Astrocyte of the cerebellum (primary cell): ENCODE results near the gene LSM7.
"Not testable (repeated sequence)": the region's sequence is repeated elsewhere in the genome, so short reads cannot be mapped to it uniquely, and the experiment has no call there.

Source experiments
- DNase-seq: peaks from one replicate; pipeline ENCODE4 v3.0.0-alpha.2; 2011; ENCODE audit warnings: low read depth
- H3K4me3 ChIP-seq: 2 replicates; pipeline ENCODE4 v1.5.1; 2011; ENCODE audit warnings: mild to moderate bottlenecking, low read depth, low read length, moderate library complexity
- CTCF ChIP-seq: IDR thresholded peaks from 2 replicates; pipeline ENCODE4 v1.5.1; 2012; ENCODE audit warnings: low read length, low read depth, moderate library complexity, mild to moderate bottlenecking; ENCODE audit errors: missing control alignments
- in situ Hi-C: cut with HindIII; loops from 2 replicates; pipeline ENCODE4 v1.10.0; 2017; ENCODE audit warnings: low sequenced_read_pairs

The LSM7 gene

GRCh38 chr19:2286402-2287140 lies 41.8 kb downstream of the LSM7 start:
- no peak for DNase-seq
- no peak for TF ChIP-seq CTCF

GRCh38 chr19:2283835-2284507 lies 44.4 kb downstream of the LSM7 start:
- H3K4me3 ChIP-seq, result no peak overlapping the region
- in situ Hi-C loops, result no loop called here
- DNase-seq, result no peak
- TF ChIP-seq CTCF, result no peak

More at GRCh38 chr19:2286402-2287140, 41.8 kb downstream of the LSM7 start:
- H3K4me3 ChIP-seq, result no peak overlapping the region
- in situ Hi-C loops, result no loop called here

GRCh38 chr19:2282862-2283237 lies 45.5 kb downstream of the LSM7 start:
- no peak overlapping the region for H3K4me3 ChIP-seq
- in situ Hi-C loops, result no loop called here

GRCh38 chr19:2282062-2282861 lies 46.1 kb downstream of the LSM7 start, which contains the start of gene PEAK3:
Gene PEAK3, minus strand, starts transcription at chr19:2282175. Its CDS starts 1,244 bp downstream, at chr19:2280931.
- DNase-seq, result no peak
- H3K4me3 ChIP-seq, result peak within 1 kb of the TSS; percentile 18

More at GRCh38 chr19:2282862-2283237, 45.5 kb downstream of the LSM7 start:
- no peak for TF ChIP-seq CTCF
- DNase-seq, result no peak

GRCh38 chr19:2281265-2282061 lies 46.9 kb downstream of the LSM7 start:
- peak overlapping the region; percentile 18 for H3K4me3 ChIP-seq
- DNase-seq, in situ Hi-C loops: not testable (repeated sequence)

More at GRCh38 chr19:2282062-2282861, 46.1 kb downstream of the LSM7 start, which contains the start of gene PEAK3:
- TF ChIP-seq CTCF, result no peak
- in situ Hi-C loops, result no loop called here

- TF ChIP-seq CTCF, result no peak
- H3K4me3 ChIP-seq, result no peak overlapping the region
- in situ Hi-C loops, result no loop called here
- DNase-seq, result no peak
Measured at GRCh38 chr19:2280633-2281264, 47.6 kb downstream of the LSM7 start.
